Measurements from ENCODE around the gene IL1RAPL1.

Gene IL1RAPL1

DNA sequence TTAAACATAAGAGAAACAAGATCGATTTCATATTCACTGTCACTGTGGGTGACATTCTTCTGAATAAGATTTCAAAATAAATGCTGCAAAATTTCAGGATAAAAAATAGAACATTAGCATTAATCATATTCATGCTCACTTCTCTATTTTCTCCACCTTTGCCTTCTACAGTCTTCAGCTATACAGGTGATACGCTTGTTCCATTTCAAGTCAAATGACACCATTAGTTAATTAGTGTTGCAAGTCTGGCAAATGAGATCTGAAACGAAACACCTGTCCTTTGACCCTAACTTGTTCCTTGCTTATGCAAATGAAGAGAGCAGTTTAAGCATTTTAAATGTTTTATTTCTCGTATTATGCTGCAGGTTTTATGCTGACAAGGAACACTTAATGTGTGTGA is 960.6 kb downstream of the IL1RAPL1 start:
- no peak for DNase-seq

DNA sequence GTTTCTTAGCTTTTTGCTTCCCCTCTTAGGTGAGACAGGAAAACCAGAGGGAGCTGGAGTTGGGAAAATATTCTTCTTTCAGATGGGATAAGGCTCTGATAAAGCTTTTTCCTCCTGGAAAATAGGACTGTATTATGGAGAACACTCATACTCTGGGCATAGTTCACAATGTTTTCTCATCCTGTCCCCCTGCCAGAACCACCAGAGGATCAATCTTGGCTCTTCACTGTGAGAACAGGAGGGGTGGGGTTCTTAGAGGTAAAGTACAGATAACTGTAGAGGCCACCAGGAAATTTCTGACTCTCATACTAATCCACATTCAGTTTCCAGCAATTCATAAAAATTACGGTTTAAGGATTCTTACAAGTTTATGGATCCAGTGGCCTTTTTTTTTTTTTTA is 966.3 kb downstream of the IL1RAPL1 start:
- no peak for DNase-seq

DNA sequence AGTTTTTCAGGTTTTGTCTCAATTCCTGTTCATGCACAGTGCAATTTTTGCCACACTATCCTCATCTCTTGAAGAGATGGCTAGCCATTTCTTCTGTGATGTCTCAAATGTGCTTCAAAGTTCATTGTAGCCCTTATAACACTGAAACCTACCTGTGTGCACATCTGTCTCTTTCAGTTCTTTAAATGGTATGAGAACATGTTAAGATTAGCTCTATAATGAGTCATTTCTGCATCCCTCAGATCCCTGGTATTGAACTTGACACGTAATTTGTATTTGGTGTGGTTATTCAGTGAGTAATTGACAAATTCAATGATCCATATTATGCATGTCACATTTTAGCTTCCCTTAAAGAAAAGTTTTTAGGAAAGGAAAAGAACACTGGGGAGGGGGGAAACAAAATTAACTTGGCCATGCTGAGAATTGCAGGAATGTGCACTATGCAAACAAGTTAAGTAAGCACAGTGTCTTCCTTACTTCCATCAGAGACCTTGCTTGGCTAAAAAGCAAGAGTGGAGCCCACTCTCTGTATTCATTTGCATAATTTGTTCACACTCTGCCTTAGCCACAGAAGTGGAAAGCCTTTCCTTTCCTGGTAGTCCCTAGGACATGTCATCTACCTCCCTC is 968.3 kb downstream of the IL1RAPL1 start:
- DNase-seq: no peak

DNA sequence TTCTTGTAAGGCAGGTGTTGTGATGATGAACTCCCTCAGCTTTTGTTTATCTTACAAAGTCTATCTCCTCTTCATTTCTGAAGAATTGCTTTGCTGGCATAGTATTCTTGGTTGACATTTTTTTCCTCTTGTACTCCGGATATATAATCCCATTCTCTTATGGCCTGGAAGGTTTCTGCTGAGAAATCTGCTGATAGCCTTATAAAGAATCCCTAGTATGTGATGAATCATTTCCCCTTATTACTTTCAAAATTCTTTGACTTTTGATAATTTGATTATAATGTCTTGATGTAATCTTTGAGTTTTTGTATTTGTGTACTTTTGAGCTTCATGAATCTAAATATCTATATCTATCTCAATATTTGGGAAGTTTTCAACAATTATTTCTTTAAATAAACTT is 972.8 kb downstream of the IL1RAPL1 start:
- DNase-seq: no peak

DNA sequence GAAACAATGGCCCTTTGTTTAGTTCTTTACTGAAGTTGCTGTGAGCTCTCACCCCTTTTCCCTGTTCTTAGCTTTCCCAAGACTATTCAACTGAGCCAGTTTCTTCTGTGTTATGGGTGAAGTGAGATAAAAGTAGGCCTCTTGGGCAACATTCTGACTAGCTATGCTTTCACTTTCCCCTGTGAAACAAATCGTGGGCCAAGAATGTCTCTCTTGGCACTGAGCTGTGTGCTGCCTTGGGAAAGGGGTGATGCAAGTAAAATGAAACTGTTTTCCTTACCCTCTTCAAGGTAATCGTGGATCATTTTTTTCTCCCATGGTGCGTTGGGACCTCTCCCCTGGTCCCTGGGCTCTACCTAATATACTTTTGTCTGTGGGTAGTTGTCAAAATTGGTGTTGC is 974.2 kb downstream of the IL1RAPL1 start:
- DNase-seq: no peak

DNA sequence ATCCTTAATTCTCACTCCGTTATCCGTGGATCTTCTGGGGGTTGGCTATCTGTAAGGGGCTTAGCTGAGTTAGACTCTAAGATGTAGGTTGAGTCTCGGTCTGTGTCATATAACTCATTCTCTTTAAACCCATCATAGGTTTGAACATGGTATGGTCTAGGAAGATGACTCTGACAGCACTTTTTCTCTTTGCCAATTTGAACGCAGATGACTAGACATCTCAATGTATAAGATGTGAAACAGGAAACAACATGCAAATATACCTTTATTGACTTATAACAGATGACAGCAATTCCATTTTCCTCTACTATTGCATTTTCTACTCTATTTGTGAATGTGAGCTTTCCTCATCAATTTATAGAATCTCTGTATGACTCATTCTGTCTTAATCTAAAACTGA is 993.3 kb downstream of the IL1RAPL1 start:
- DNase-seq: no peak

DNA sequence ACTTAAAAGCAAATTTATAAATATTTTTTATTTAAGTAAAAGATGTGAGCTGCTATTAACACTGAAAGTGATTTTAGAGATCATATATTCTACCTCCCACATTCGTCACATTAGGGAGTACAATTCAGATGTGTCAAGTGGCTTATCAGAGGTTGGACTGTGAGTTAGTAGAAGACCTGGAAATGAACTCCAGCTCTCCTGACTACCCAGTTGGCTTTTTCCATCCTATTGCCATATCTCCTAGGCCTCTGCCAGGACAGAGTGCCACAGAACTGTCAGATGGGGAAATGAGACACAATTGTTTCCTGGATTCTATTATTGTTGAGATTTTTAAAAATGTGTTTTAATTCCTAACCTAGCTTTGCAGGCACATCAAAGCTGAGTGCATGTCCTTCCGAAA is 994.0 kb downstream of the IL1RAPL1 start:
- no peak for DNase-seq

DNA sequence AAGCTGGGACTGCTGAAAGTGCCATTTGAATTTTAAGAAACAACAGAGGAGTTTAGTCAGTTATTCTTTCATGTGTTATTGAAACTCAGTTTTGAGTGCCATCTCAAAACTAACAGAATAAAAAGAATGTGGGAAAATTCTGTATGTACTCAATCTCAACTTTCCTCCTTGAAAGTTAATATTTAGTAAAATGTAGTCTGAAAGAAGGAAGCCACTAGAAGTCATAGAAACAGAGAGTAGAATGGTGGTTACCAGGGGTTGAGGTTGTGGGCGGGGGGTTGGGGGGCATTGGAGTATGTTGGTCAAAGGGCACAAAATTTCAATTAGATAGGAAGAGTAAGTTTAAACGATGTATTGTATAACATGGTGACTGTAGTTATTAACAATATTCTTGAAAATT is 999.9 kb downstream of the IL1RAPL1 start:
- no peak for DNase-seq

DNA sequence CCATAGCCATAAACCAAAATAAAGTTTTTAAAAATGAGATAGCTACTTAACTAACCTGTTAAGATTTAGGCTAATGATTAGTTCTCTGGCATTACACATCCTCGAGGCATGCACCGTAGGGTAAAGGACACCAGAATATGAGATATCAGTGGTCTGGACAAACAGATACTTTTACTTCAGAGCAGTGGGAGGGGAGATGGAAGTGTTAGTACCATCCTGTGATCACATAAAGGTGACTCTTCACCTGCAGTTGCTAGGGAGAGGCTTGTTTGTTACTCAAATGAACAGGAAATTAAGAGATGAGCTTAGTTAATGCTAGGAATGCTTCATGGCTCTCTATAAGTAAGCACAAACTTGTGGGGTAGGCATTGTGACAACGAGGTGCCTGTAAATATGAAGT is 1003.7 kb downstream of the IL1RAPL1 start:
- no peak for DNase-seq

DNA sequence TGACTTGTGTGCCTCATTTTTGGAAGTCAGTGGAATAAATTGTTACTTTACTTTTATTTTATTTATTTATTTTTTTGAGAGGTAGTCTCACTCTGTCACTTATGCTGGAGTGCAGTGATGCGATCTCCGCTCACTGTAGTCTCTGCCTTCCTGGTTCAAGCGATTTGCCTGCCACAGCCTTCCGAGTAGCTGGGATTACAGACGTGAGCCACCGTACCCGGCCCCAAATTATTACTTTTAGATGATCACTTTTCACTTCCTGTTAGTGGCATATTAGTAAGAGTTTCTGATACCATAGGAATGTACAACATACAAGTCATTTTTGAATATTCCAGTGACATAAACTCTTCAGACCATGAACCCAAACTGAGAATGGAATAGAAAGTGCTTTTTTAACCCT is 1017.1 kb downstream of the IL1RAPL1 start:
- no peak for DNase-seq

DNA sequence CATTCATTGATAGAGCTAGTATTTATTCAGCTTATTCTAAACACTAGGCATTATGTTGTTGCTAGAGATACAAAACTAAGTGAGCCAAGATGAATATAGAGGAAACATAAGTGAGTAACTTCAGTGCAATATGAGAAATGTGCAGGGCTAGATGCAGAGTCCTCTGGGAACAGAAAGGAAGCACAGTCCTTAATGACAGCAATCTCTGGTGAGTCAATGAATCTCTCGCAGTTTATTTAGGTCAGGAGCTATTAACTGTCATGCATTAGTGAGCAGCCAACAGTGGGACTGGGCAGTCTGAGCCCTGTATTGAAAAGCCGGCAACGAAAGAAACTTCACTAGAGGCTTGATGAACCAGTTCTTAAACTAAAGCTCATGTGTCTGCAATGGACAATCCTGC is 1030.0 kb downstream of the IL1RAPL1 start:
- no peak for DNase-seq

DNA sequence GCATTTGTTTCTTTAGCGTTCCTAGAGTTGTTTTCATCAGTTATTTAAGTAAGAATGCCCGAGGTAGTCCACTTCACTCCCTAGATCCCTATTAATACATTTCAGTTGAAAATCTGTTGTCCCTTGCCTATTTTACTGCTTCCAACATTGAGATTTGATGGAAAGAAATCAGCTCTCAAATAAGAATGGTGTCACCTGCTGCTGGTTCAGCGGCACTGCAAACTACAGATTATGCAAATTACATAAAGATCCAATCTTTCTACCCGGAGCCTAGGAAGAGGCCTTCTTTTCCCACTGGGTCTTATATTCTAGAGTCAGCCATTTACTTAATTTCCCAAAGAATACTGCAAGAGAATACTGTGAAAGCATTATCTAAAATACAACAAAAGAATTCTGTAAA is 1030.5 kb downstream of the IL1RAPL1 start:
- no peak for DNase-seq

DNA sequence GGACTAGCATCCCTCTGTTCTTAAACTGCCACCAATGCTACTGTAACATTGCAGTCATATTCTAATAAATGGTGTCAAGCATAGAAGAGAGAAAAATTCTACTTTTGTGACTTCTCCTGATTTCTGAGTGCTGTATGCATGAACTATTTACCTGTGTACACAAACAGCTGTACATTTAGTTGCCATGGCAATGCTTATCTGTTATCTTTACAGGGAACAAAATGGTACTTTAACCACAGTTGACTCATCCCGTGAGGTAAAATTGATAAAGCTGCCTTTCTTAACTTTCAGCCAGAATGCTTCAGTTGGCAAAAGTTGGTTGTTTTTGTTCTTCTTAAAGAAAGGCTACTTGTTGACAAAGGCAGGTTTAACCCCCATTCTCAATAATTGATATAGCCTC is 1040.6 kb downstream of the IL1RAPL1 start:
- no peak for DNase-seq

DNA sequence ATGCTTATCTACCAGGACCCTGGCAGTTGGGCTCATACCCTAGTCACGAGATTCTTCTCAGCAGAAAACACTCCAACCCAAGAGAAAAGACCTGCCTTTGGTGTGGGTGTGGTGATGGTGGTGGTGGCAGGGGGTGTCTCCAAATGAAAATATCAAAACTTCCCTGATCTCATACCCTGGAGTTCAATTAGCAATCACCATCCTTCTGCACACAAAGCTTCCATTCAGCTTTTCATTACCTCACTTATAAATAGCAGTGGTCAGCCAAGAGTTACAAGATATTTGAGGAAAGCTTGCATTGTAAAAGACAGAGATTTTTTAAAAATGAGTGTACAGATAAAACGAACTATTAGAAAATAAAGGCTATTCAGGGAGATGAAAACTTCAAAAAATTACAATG is 1047.3 kb downstream of the IL1RAPL1 start:
- DNase-seq: no peak

DNA sequence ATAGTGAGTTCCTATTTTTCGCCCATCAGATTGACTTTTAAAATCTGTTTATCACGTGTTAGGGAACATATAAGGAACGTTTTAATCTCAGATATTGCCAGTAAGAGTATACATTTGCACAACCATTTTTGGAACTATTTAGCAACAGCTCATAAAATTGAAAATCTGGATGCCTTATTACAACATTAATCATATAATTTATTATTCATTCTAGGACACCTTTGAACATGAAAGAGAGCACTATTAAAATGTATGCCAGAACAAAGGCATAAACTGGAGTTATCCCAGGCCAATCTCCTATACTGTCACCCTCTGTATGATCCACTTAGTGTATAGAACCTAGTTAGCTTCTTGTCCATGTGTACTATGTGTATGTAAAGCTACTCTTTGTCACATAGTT is 1049.1 kb downstream of the IL1RAPL1 start:
- no peak for DNase-seq

DNA sequence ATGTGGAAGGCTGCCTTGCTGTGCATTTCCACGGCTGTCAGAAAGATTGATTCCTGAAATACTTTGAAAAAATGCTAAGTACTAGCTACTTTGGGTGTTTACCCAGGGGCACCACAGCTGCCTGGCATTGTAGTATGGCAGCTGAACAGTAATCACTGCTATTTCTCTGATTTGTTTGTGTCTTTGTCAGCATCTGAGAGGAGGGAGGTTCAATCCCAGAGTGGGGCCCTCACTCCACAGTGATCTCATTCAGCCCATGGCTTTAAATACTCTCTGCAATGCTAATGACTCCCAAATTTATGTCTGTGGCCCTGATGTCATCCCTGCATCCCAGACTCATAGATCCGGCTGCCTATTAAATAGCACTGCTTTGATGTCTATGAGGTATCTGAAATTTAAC is 1052.9 kb downstream of the IL1RAPL1 start:
- DNase-seq: no peak

DNA sequence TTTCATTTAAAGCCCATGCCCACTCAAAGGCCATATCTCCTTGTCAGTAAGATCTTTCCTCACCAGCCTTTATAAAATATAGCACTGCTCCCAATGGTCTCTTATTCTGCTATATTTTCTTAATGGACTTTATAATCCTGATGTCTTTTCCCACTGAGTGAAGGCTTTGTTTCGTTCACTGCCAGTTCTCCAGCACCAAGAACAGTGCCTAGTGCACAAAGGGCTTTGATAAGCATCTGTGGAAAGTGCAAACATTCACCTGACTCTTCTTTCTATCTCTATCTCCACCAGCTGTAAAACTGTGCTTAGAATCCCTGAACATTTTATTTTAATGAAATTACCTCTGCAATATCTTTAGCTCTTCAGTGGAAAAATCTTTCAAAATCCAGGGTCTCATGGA is 1054.2 kb downstream of the IL1RAPL1 start:
- no peak for DNase-seq

DNA sequence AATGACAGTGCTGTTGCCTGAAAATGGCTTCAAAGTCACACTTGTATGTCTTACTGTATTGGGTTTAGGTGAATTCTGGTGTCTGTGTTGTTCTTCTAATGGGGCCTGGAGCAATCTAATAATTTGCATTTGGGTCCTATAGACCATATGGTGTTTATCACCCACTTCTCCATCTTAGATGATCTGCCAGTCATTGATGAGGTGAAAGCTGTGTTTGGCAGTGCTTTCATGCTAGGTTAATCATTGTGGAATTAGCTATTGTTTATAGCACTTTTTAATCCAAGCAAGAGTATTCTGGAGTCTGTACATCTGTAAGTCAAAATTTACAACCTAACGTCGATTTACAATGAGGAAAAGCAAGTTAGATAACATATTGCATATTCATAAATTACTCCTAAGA is 1055.9 kb downstream of the IL1RAPL1 start:
- no peak for DNase-seq

DNA sequence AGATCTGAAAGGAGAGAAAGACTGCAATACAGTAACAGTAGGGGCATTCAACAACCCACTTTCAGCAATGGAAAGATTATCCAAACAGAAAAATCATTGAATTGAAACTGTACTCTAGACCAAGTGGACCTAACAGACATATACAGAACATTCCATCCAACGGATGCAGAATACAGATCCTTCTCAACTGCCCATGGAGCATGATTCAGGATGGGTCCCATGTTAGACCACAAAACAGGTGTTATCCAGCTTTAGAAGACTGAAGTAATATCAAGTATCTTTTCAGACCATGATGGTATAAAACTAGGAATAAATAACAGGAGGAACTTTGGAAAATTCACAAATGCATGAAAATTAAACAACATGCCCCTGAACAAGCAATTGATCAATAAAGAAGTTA is 1060.9 kb downstream of the IL1RAPL1 start:
- no peak for DNase-seq

DNA sequence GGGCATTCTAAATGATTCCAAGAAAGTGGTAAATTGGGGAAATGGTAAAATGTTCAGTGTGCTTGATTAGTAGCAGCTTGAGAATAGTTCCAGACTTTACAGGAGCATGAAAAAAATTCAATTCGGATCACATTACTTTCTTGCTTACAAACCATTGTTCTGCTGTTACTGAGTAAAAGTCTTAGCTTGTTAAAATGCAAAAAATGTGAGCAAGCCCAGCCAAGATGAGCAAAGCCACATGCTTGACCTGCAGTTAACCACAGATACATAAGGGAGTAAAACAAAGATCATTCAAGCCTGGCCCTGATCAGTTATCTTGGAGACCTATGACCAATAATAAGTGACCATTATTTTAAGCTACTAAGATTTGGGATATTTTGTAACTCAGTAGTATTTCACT is 1065.2 kb downstream of the IL1RAPL1 start:
- DNase-seq: no peak

DNA sequence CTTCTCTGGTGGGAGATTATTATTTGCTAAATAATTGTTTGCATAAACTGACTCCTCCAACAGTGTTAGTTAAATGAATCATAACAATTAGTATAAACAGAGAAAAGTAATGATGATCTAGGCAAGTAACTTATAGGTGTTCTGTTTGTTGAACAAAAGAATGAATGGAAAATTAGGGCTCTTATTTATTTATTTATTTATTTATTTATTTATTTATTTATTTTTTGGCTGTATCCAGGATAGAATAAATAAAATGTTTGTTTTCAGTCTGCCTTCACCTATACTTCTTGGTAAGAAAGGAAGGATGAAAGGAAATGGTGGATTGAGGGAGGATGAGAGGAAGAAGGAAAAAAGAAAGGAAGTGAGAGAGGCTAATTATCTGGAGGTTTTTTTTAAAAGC is 1066.5 kb downstream of the IL1RAPL1 start:
- no peak for DNase-seq

DNA sequence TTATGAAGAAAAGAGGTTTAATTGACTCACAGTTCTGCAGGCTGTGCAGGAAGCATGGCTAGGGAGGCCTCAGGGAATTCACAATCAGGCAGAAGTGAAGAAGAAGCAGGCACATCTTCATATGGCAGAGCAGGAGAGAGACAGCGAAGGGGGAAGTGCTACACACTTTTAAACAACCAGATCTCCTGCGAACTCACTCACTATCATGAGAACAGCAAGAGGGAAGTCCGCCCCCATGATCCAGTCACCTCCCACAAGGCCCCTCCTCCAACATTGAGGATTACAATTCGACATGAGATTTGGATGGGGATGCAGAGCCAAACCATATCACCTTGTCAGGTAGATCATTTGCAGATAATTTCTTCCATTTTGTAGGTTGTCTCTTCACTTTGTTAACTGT is 1072.7 kb downstream of the IL1RAPL1 start:
- DNase-seq: no peak

DNA sequence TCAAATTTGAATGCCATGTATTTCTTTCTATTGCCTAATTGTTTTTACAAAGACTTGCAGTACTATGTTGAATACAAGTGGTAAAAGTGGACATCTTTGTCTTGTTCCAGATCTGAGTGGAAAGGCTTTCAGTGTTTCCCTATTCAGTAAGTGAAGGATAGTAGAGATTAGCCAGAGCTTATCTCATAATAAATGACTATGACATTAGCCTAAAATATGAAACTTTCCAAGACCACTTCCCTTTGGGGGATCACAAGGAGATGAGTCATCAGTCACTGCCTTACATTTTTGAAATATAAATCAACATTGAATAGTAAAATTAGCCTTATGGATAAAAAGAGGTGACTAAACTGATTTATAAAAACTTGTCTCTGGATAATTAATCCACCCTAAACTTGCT is 1074.0 kb downstream of the IL1RAPL1 start:
- no peak for DNase-seq

DNA sequence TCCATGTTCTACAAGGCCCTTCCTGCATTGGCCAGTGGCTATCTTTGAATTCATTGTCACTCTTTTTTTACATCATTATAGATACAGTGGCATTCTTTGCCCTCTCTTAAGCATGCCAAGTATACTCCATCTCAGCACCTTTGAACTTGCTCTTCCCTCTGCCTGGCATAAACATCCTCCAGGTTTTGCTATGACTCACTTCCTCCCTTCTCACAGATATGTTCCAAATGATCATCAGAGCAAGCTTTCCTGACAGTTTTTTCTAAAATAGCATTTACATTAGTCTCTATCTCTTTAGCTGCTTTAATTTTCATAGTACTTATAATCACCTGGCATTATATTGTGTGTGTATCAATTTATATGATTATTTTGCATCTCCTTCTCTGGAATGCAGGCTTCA is 1074.9 kb downstream of the IL1RAPL1 start:
- no peak for DNase-seq

DNA sequence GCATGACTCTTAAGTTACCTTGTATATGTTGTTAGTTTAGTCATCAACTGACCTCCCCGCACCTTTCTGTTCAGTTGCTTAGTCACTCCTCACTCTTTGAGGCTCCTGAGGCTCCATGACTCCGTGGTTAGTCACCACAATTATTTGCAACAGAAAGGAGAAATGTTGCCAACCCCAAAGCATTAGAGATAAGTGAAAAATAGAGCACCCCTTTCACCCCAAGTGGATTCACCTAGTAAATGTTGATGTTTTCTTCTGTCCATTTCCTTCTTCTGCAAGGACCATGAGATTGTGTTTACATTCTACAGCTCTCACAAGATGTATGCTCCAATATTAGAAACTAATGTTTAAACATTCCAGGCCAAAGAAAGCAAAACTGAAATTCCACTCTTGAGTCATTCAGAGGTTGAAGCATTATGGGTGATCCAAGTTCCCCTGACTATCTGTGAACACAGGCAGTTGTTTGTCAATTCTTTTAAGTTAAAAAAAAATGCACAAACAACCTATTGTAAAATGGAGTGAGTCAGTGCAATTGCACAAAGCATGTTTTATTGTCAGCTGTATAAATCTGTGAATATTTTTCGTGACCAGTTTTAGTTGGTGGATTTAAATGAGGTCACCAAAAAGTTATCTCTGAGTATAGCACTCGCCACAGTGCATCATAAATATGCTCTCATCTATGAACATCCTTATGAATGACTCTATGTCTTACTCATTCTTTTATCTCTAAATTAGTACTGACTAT is 1075.7 kb downstream of the IL1RAPL1 start:
- no peak for DNase-seq
